Loucy (cell line): ENCODE results near the gene STRN3.

ENCODE experiments used
- H2AFZ ChIP-seq: fragments of 200-600 bp; sonication (generic); 2 replicates; pipeline ENCODE4 v1.6.0; 2016; ENCODE audit warnings: antibody characterized with exemption, mild to moderate bottlenecking, low read length, moderate library complexity
- H3F3A ChIP-seq: fragments of 200-600 bp; 2 replicates; pipeline ENCODE4 v1.6.0; 2016; ENCODE audit warnings: antibody characterized with exemption, low read depth, mild to moderate bottlenecking
- H3K27me3 ChIP-seq: fragments of 200-600 bp; sonication (generic); 2 replicates; pipeline ENCODE4 v1.6.1; 2014; ENCODE audit warnings: low read length, mild to moderate bottlenecking; ENCODE audit not compliant: insufficient read depth, poor library complexity, severe bottlenecking
- H3K36me3 ChIP-seq: fragments of 200-600 bp; sonication (generic); 2 replicates; pipeline ENCODE4 v1.6.1; 2016; ENCODE audit warnings: low read length; ENCODE audit not compliant: insufficient read depth
- H3K4me1 ChIP-seq: fragments of 200-600 bp; sonication (generic); 2 replicates; pipeline ENCODE4 v1.5.1; 2014; ENCODE audit warnings: low read length, mild to moderate bottlenecking; ENCODE audit not compliant: insufficient read depth, poor library complexity, severe bottlenecking
- H3K4me2 ChIP-seq: fragments of 200-600 bp; sonication (generic); 2 replicates; pipeline ENCODE4 v1.6.0; 2014; ENCODE audit warnings: antibody characterized with exemption, low read length, low read depth, mild to moderate bottlenecking; ENCODE audit not compliant: poor library complexity, severe bottlenecking
- H3K4me3 ChIP-seq: fragments of 200-600 bp; sonication (generic); 2 replicates; pipeline ENCODE4 v1.5.1; 2014; ENCODE audit warnings: low read length, mild to moderate bottlenecking, mixed read lengths; ENCODE audit not compliant: poor library complexity, severe bottlenecking
- H3K79me2 ChIP-seq: fragments of 200-600 bp; sonication (generic); 2 replicates; pipeline ENCODE4 v1.6.1; 2014; ENCODE audit warnings: low read length; ENCODE audit not compliant: insufficient read depth
- H3K9ac ChIP-seq: fragments of 200-600 bp; sonication (generic); 2 replicates; pipeline ENCODE4 v1.6.0; 2014; ENCODE audit warnings: mild to moderate bottlenecking, low read depth, low read length, moderate library complexity; ENCODE audit not compliant: poor library complexity, severe bottlenecking
- H3K9me2 ChIP-seq: fragments of 200-600 bp; sonication (generic); replicated peaks from 2 replicates; pipeline ENCODE4 v1.6.1; 2016; ENCODE audit warnings: low read depth, low read length, mixed read lengths
- H3K9me3 ChIP-seq: fragments of 200-600 bp; sonication (generic); 2 replicates; pipeline ENCODE4 v1.6.1; 2014; ENCODE audit warnings: mild to moderate bottlenecking, antibody characterized with exemption, low read length, low read depth; ENCODE audit not compliant: insufficient read depth
- H4K20me1 ChIP-seq: fragments of 200-600 bp; sonication (generic); 2 replicates; pipeline ENCODE4 v1.6.0; 2014; ENCODE audit warnings: antibody characterized with exemption, low read length, mild to moderate bottlenecking; ENCODE audit not compliant: insufficient read depth, poor library complexity, severe bottlenecking
- EZH2phosphoT487 ChIP-seq: fragments of 200-600 bp; IDR thresholded peaks from 2 replicates; pipeline ENCODE4 v1.6.1; 2018; ENCODE audit warnings: antibody characterized with exemption, mild to moderate bottlenecking, moderate library complexity, borderline replicate concordance
- TF ChIP-seq, protein P1 (sequence below): fragments of 200-600 bp; sonication (generic); conservative IDR thresholded peaks from 2 replicates; pipeline ENCODE4 v1.5.1; 2014; ENCODE audit warnings: mild to moderate bottlenecking, antibody characterized with exemption, low read length

Gene STRN3

GRCh38 chr14:31013841-31014240 is 12.3 kb downstream of the STRN3 start:
- no peaks in the 10 kb centered on the region; the same call in 1 of the 2 replicates for H3K36me3 ChIP-seq
- no peak overlapping the region for H3K4me2 ChIP-seq
- peaks cover 55% of the 10 kb centered on the region for H4K20me1 ChIP-seq
- no peaks in the 10 kb centered on the region for H3F3A ChIP-seq
- H3K9me3 ChIP-seq, result no peaks in the 10 kb centered on the region
- TF ChIP-seq, protein P1, sequence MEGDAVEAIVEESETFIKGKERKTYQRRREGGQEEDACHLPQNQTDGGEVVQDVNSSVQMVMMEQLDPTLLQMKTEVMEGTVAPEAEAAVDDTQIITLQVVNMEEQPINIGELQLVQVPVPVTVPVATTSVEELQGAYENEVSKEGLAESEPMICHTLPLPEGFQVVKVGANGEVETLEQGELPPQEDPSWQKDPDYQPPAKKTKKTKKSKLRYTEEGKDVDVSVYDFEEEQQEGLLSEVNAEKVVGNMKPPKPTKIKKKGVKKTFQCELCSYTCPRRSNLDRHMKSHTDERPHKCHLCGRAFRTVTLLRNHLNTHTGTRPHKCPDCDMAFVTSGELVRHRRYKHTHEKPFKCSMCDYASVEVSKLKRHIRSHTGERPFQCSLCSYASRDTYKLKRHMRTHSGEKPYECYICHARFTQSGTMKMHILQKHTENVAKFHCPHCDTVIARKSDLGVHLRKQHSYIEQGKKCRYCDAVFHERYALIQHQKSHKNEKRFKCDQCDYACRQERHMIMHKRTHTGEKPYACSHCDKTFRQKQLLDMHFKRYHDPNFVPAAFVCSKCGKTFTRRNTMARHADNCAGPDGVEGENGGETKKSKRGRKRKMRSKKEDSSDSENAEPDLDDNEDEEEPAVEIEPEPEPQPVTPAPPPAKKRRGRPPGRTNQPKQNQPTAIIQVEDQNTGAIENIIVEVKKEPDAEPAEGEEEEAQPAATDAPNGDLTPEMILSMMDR, result no peak
- TF ChIP-seq EZH2phosphoT487, result no peak
- no peak overlapping the region for H3K9ac ChIP-seq
- no peak overlapping the region for H3K4me3 ChIP-seq
- no peaks in the 10 kb centered on the region for H3K4me1 ChIP-seq
- H2AFZ ChIP-seq, result no peak overlapping the region
- H3K27me3 ChIP-seq, result no peaks in the 10 kb centered on the region
- peaks cover 86% of the 10 kb centered on the region for H3K79me2 ChIP-seq
- no peaks in the 10 kb centered on the region for H3K9me2 ChIP-seq

DNA sequence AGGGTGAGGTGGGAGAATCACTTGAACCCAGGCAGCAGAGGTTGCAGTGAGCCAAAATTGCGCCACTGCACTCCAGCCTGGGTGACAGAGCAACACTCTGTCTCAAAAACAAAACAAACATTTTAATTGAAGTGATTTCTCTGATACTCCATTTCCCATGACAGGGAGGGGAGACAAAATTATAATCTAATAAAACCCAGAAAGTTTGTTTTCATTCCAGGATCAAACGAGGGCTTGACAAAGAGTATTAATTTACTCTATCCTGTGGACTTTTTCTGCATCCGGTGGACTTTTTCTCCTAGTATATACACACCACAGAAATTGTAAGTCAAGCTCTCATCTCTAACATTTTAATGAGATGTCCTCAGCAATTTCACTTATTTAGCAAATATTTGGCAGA is 15.2 kb downstream of the STRN3 start:
- Histone ChIP-seq H3K36me3 (no peaks in the 10 kb centered on the region; the same call in 1 of the 2 replicates), H2AFZ (no peak overlapping the region), H3K79me2 (peaks cover 91% of the 10 kb centered on the region), H3K9me3 (no peaks in the 10 kb centered on the region), H4K20me1 (peaks cover 56% of the 10 kb centered on the region), H3K9me2 (no peaks in the 10 kb centered on the region), H3K27me3 (no peaks in the 10 kb centered on the region), H3K4me1 (no peaks in the 10 kb centered on the region), H3F3A (no peaks in the 10 kb centered on the region), H3K4me3 (no peak overlapping the region), H3K4me2 (no peak overlapping the region), H3K9ac (no peak overlapping the region)
- TF ChIP-seq, protein P1, result no peak
- no peak for TF ChIP-seq EZH2phosphoT487

GRCh38 chr14:31009836-31010574 is 16.2 kb downstream of the STRN3 start:
- Histone ChIP-seq H3K4me2 (no peak overlapping the region), H3K9ac (no peak overlapping the region), H3K79me2 (peaks cover 91% of the 10 kb centered on the region), H3F3A (no peaks in the 10 kb centered on the region), H3K4me1 (no peaks in the 10 kb centered on the region), H3K4me3 (no peak overlapping the region), H3K9me3 (no peaks in the 10 kb centered on the region), H4K20me1 (peaks cover 49% of the 10 kb centered on the region), H3K36me3 (peaks cover 5% of the 10 kb centered on the region; the same call in 1 of the 2 replicates), H3K9me2 (no peaks in the 10 kb centered on the region), H3K27me3 (no peaks in the 10 kb centered on the region), H2AFZ (no peak overlapping the region)
- TF ChIP-seq, protein P1, result no peak
- no peak for TF ChIP-seq EZH2phosphoT487
